Measurements from ENCODE around the gene PBXIP1. TPM values are rescaled to one million over a fixed set of nuclear protein-coding genes. Genes with fewer than 3 reads are reported as not detected.

PBXIP1 gene
- polyA plus RNA-seq, 1 experiment: 83.1 TPM

DNA sequence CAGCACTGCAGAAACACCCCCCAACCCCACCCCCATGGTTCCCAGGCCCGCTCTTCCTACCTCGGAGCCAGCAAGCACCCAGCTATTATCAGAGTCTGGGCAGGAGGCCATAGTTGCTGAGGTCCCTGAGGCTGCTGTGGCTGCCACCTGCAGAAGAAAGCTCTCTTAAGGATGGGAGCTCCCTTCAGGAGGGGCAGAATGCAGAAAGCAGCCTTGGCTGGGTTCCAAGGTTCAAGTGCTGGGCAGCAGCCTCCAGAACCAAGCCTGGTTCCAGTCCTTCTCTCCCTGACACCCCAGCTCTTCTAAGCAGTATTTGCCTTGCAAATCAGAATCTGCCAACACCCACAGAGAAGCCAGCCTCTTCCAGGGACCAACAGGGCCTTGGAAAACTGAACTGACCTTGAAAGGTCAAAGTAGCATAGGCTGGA lies 2.3 kb downstream of the PBXIP1 start:
- TF ChIP-seq, protein P1, sequence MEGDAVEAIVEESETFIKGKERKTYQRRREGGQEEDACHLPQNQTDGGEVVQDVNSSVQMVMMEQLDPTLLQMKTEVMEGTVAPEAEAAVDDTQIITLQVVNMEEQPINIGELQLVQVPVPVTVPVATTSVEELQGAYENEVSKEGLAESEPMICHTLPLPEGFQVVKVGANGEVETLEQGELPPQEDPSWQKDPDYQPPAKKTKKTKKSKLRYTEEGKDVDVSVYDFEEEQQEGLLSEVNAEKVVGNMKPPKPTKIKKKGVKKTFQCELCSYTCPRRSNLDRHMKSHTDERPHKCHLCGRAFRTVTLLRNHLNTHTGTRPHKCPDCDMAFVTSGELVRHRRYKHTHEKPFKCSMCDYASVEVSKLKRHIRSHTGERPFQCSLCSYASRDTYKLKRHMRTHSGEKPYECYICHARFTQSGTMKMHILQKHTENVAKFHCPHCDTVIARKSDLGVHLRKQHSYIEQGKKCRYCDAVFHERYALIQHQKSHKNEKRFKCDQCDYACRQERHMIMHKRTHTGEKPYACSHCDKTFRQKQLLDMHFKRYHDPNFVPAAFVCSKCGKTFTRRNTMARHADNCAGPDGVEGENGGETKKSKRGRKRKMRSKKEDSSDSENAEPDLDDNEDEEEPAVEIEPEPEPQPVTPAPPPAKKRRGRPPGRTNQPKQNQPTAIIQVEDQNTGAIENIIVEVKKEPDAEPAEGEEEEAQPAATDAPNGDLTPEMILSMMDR (IDR thresholded peaks at IDR 0.05; ENCODE audit: insufficient read depth, low read depth, low read length): no peak
- Histone ChIP-seq H3K36me3 (ENCODE audit: control insufficient read depth, insufficient read depth, low read length) (peaks cover 5% of the 10 kb centered on the region), H3K4me3 (ENCODE audit: low read depth, low read length) (no peak overlapping the region), H3K27me3 (ENCODE audit: control insufficient read depth, insufficient read depth, low read length) (no peaks in the 10 kb centered on the region)
- DNase-seq (ENCODE audit: low read depth): no peak
- ChIA-PET POLR2A (no interaction called here), CTCF (interaction anchor here (2.7 to 5.8 kb wide), 3 partner anchors 17 to 64 kb away, joined by 9 to 36 read pairs (median 30); partner anchors contain the start of gene SHC1)

DNA sequence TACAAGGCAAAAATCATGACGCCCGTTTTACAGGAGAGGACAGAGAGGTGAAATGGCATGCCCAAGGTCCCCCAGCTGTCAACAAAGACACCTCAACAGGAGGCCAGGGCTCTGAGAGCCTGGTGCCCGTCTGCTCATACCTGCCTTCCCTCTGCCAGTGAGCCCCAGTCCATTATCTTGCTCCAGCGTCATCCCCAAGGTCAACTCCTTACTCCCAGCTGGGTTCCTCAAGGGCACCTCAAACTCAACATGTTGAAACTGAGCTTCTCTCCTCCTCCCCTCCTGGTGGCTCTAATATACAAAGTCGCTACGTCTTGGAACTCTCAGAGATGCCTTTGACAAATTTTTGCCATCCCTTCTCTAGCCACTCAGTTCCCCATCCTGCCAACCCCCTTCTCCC lies 3.2 kb downstream of the PBXIP1 start:
- peaks cover 5% of the 10 kb centered on the region for H3K36me3 ChIP-seq (ENCODE audit: control insufficient read depth, insufficient read depth, low read length)
- TF ChIP-seq, protein P1 (IDR thresholded peaks at IDR 0.05; ENCODE audit: insufficient read depth, low read depth, low read length): no peak
- POLR2A ChIA-PET: no interaction called here
- CTCF ChIA-PET: interaction anchor here (1.0 to 5.8 kb wide), 5 partner anchors 46 to 132 kb away, joined by 3 to 36 read pairs (median 5); no protein-coding TSS in a partner anchor
- DNase-seq (ENCODE audit: low read depth): no peak
- no peaks in the 10 kb centered on the region for H3K27me3 ChIP-seq (ENCODE audit: control insufficient read depth, insufficient read depth, low read length)
- no peak overlapping the region for H3K4me3 ChIP-seq (ENCODE audit: low read depth, low read length)

DNA sequence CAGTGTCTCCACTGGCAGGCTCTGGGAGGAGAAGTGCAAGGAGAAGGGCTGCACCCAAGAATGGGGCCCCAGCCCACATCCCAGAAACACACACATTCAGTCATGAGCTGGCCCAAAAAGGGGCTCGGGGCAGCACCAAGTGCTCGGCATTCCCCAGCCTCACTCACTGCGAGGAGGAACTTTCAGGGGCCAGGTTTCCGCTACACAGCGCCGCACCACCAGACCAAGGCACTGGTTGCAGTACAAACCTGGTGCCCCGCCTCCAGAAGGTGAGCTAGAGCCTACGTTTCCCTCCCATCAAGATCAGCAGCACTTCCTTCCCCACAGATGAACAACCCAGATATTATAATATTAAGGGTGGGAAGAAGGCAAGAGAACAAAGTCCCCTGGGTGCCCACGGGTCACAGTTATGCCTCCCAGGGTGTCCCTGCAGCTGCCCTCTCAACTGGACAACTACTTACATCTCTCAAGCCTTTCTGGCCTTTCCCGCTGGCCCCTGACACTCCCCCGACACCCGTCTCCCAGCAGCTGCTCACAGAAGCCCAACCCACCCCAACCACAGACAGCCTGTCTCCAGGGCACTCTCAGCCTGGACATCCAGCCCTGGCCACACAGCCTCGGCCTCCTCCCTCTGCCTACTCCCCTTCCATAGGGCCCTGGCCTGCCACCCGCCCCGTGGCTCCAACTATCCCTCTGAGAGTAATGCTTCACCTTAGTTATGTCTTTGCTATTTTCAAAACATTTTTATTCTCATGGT lies 3.8 kb downstream of the PBXIP1 start:
- no peak for DNase-seq (ENCODE audit: low read depth)
- H3K4me3 ChIP-seq (ENCODE audit: low read depth, low read length): no peak overlapping the region
- POLR2A ChIA-PET: no interaction called here
- H3K27me3 ChIP-seq (ENCODE audit: control insufficient read depth, insufficient read depth, low read length): no peaks in the 10 kb centered on the region
- TF ChIP-seq, protein P1 (IDR thresholded peaks at IDR 0.05; ENCODE audit: insufficient read depth, low read depth, low read length): no peak
- peaks cover 9% of the 10 kb centered on the region for H3K36me3 ChIP-seq (ENCODE audit: control insufficient read depth, insufficient read depth, low read length)
- CTCF ChIA-PET: interaction anchor here (0.9 to 5.8 kb wide), 7 partner anchors 9 to 133 kb away, joined by 3 to 36 read pairs (median 5); partner anchors contain the start of gene PYGO2

DNA sequence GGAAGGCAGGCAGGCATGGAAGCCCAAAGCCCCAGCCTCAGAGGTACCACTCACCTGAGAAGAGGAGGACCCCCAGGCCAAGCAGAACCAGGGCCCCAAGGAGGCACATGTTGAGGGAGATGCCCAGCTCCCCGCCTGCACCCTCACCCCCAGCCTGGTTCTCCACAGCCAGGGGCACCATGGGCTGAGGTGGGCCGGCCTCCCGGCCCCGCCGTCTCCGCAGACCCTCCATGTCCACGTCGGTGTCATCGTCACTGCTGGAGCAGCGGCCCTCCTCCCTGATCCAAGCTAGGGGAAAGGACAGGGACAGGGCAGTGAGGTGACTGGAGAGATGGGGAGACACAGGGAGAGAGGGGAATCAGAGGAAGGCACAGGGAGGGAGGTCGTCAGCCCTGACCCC lies 7.8 kb downstream of the PBXIP1 start:
- Histone ChIP-seq H3K36me3 (ENCODE audit: control insufficient read depth, insufficient read depth, low read length) (peaks cover 13% of the 10 kb centered on the region), H3K27me3 (ENCODE audit: control insufficient read depth, insufficient read depth, low read length) (no peaks in the 10 kb centered on the region), H3K4me3 (ENCODE audit: low read depth, low read length) (no peak overlapping the region)
- TF ChIP-seq, protein P1 (IDR thresholded peaks at IDR 0.05; ENCODE audit: insufficient read depth, low read depth, low read length): no peak
- DNase-seq (ENCODE audit: low read depth): no peak
- ChIA-PET POLR2A (no interaction called here), CTCF (interaction anchor here (0.7 to 1.1 kb wide), 3 partner anchors 10 to 472 kb away, joined by 3 read pairs; no protein-coding TSS in a partner anchor)

DNA sequence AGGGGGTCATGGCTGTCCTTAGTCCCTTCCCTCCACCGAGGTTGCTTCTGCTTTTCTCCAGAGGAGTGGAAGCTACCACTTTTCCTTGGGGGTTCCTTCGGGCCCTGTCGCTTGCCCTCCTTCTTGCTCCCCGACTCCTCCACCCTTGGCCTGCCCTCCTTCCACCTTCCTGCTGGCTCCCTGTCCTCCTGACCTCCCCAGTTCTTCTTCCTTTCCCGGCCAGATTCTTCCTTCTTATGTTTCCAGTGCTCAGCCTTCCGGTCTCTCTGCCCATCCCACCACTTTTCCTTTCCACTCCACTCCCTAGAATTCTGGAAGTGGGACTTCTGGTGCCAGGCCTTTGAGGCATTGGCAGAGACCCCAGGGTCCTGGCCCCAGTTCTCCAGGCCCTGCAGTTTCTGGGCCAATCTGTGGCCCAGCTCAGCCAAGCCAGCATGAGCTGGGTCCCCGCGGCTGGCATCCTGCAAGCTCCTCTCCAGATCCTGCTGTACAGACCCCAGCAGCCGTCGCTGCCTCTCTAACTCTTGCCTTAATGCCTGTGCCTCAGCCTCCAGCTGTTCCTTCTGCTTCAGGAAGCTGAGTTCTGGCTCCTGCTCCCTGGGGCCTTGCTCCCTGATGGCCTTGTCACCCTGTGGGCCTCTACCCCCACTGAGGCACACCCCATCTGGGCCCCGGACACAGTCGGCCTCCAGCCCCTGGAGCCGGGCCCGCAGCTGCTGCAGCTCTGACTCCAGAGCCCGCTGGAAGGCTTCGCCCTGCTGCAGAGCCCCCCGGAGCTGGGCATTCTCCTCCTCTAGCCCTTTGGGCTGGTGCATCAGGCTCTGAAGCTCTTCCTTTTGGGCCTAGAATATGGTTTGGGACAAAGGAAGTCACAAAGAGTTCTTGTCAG lies 9.7 kb downstream of the PBXIP1 start:
- CTCF ChIA-PET: interaction anchor here (1.0 to 1.7 kb wide), 3 partner anchors 50 to 387 kb away, joined by 3 to 8 read pairs (median 5); no protein-coding TSS in a partner anchor
- Histone ChIP-seq H3K27me3 (ENCODE audit: control insufficient read depth, insufficient read depth, low read length) (no peaks in the 10 kb centered on the region), H3K4me3 (ENCODE audit: low read depth, low read length) (no peak overlapping the region), H3K36me3 (ENCODE audit: control insufficient read depth, insufficient read depth, low read length) (peaks cover 12% of the 10 kb centered on the region)
- POLR2A ChIA-PET: no interaction called here
- TF ChIP-seq, protein P1 (IDR thresholded peaks at IDR 0.05; ENCODE audit: insufficient read depth, low read depth, low read length): no peak
- no peak for DNase-seq (ENCODE audit: low read depth)

All from BJ (cell line).